Measurements from ENCODE around the gene ABHD1.
A peak's percentile ranks its signal among the peaks of the same experiment; 100 is the strongest.

Gene ABHD1

GRCh38 chr2:27084297-27085061 lies 39.1 kb upstream of the ABHD1 start:
- no peak overlapping the region for H3K4me3 ChIP-seq (ENCODE audit: low read depth, low read length)
- DNase-seq (ENCODE audit: low read depth), result no peak
- TF ChIP-seq, protein P1, sequence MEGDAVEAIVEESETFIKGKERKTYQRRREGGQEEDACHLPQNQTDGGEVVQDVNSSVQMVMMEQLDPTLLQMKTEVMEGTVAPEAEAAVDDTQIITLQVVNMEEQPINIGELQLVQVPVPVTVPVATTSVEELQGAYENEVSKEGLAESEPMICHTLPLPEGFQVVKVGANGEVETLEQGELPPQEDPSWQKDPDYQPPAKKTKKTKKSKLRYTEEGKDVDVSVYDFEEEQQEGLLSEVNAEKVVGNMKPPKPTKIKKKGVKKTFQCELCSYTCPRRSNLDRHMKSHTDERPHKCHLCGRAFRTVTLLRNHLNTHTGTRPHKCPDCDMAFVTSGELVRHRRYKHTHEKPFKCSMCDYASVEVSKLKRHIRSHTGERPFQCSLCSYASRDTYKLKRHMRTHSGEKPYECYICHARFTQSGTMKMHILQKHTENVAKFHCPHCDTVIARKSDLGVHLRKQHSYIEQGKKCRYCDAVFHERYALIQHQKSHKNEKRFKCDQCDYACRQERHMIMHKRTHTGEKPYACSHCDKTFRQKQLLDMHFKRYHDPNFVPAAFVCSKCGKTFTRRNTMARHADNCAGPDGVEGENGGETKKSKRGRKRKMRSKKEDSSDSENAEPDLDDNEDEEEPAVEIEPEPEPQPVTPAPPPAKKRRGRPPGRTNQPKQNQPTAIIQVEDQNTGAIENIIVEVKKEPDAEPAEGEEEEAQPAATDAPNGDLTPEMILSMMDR (IDR thresholded peaks at IDR 0.05; ENCODE audit: control insufficient read depth, extremely low read depth, insufficient read depth), result no peak

DNA sequence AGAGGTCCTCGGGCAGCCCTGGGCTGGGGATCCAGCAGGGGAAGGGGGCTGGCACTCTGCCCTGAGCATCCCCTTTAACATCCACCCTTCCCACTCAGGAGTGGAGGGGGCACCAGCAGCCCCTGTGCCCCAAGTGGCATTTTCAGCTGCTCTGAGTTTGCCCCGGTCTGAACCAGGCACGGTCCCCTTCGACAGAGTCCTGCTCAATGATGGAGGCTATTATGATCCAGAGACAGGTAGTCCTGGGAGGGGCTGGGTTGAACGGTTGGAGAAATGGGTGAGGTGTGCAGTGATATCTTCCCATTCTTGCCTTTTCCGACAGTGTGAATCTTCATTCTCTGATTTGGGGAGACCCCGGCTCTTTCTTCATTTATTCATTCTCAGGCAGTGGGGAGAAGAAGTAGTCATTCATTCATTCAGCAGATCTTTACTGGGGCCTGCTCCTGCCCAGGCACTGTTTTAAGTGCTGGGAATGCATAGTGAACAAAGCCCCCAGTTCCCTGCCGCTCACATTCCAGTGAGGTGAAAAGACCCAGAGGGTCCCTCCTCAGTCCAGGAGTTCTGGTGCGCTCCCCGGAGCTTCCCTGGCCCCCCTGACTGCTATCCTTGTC lies 38.4 kb upstream of the ABHD1 start:
- no peak for DNase-seq (ENCODE audit: low read depth)
- peak overlapping the region; percentile 56 for H3K4me3 ChIP-seq (ENCODE audit: low read depth, low read length)

GRCh38 chr2:27085673-27086089 lies 37.9 kb upstream of the ABHD1 start:
- TF ChIP-seq, protein P1 (IDR thresholded peaks at IDR 0.05; ENCODE audit: control insufficient read depth, extremely low read depth, insufficient read depth), result peak; percentile 34; the same call in 1 of the 2 replicates
- peak overlapping the region; percentile 56 for H3K4me3 ChIP-seq (ENCODE audit: low read depth, low read length)
- no peak for DNase-seq (ENCODE audit: low read depth)

More for the DNA sequence above, 38.4 kb upstream of the ABHD1 start:
- TF ChIP-seq, protein P1 (IDR thresholded peaks at IDR 0.05; ENCODE audit: control insufficient read depth, extremely low read depth, insufficient read depth), result no peak

- TF ChIP-seq, protein P1 (IDR thresholded peaks at IDR 0.05; ENCODE audit: control insufficient read depth, extremely low read depth, insufficient read depth), result peak; percentile 95
- peak; percentile 50 for DNase-seq (ENCODE audit: low read depth)
- peak overlapping the region; percentile 61 for H3K4me3 ChIP-seq (ENCODE audit: low read depth, low read length)
These were observed 37.4 kb upstream of the ABHD1 start for GRCh38 chr2:27086090-27086723.

DNA sequence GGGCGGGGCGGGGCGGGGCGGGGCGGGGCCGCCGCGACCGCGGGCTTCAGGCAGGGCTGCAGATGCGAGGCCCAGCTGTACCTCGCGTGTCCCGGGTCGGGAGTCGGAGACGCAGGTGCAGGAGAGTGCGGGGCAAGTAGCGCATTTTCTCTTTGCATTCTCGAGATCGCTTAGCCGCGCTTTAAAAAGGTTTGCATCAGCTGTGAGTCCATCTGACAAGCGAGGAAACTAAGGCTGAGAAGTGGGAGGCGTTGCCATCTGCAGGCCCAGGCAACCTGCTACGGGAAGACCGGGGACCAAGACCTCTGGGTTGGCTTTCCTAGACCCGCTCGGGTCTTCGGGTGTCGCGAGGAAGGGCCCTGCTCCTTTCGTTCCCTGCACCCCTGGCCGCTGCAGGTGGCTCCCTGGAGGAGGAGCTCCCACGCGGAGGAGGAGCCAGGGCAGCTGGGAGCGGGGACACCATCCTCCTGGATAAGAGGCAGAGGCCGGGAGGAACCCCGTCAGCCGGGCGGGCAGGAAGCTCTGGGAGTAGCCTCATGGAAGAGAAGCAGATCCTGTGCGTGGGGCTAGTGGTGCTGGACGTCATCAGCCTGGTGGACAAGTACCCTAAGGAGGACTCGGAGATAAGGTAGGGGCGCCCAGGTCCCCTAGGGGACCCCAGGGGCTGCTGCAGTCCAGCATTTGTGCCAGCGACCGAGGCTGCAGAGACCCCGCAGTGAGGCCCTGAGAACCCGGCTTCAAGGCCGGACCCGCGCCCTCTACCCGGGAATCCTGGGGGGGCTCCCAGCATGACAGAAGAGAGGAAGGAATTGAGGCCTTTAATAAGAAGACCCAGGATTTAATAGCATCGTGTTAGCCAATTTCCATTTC lies 36.7 kb upstream of the ABHD1 start, which contains the start of gene KHK:
Gene KHK, plus strand, starts transcription at position 49 of the 870 bp plus-strand sequence. Its CDS starts 488 bp downstream, at position 537.
- DNase-seq (ENCODE audit: low read depth), result no peak
- peak within 1 kb of the TSS; percentile 61 for H3K4me3 ChIP-seq (ENCODE audit: low read depth, low read length)
- TF ChIP-seq, protein P1 (IDR thresholded peaks at IDR 0.05; ENCODE audit: control insufficient read depth, extremely low read depth, insufficient read depth), result no peak

- TF ChIP-seq, protein P1 (IDR thresholded peaks at IDR 0.05; ENCODE audit: control insufficient read depth, extremely low read depth, insufficient read depth), result no peak
- DNase-seq (ENCODE audit: low read depth), result no peak
- no peak overlapping the region for H3K4me3 ChIP-seq (ENCODE audit: low read depth, low read length)
These were observed 35.7 kb upstream of the ABHD1 start for GRCh38 chr2:27087823-27088410.
